Activated CD4-positive, alpha-beta T cell treated with anti-CD3 and anti-CD28 coated beads, Interleukin-2, Interleukin-6, amounts not matched to agents 100 ng/mL and 50 ng/mL, durations not matched to agents 16 hours and 8 hours (primary cell): ENCODE results near the gene DIDO1.

Source experiments
- DNase-seq: peaks from one replicate; pipeline ENCODE4 v3.0.0-alpha.2; 2020

DIDO1 gene

GRCh38 chr20:62926229-62927127 lies at the start of gene DIDO1:
Gene DIDO1, minus strand, starts transcription at chr20:62926505.
- DNase-seq: peak; percentile 93

GRCh38 chr20:62975251-62975760 lies 49.0 kb upstream of the DIDO1 start:
- DNase-seq: no peak

GRCh38 chr20:62972845-62973745 lies 46.8 kb upstream of the DIDO1 start:
- DNase-seq: no peak

GRCh38 chr20:62971950-62972844 lies 45.9 kb upstream of the DIDO1 start:
- peak; percentile 90 for DNase-seq

GRCh38 chr20:62971211-62971949 lies 45.1 kb upstream of the DIDO1 start:
- DNase-seq: no peak

- DNase-seq: no peak
These were observed 44.3 kb upstream of the DIDO1 start for GRCh38 chr20:62970307-62971210.

GRCh38 chr20:62969939-62970306 lies 43.6 kb upstream of the DIDO1 start:
- DNase-seq: no peak

GRCh38 chr20:62969179-62969760 lies 43.0 kb upstream of the DIDO1 start:
- no peak for DNase-seq

GRCh38 chr20:62968378-62969178 lies 42.3 kb upstream of the DIDO1 start:
- no peak for DNase-seq

GRCh38 chr20:62967628-62968351 lies 41.5 kb upstream of the DIDO1 start:
- DNase-seq: no peak

- no peak for DNase-seq
These were observed 40.8 kb upstream of the DIDO1 start for GRCh38 chr20:62967149-62967501.

- no peak for DNase-seq
These were observed 40.2 kb upstream of the DIDO1 start for GRCh38 chr20:62966212-62967148.

- DNase-seq: no peak
These were observed 39.1 kb upstream of the DIDO1 start for GRCh38 chr20:62965363-62965771.

- DNase-seq: no peak
These were observed 38.4 kb upstream of the DIDO1 start for GRCh38 chr20:62964700-62965099.

- DNase-seq: no peak
These were observed 37.5 kb upstream of the DIDO1 start for GRCh38 chr20:62963614-62964397.

- no peak for DNase-seq
These were observed 36.7 kb upstream of the DIDO1 start for GRCh38 chr20:62962891-62963613.
